Upper lobe of left lung (tissue), 4 donors: ENCODE data around the gene BTBD9.

ENCODE experiments used
- EP300 ChIP-seq, 4 donors: sonication (generic); formaldehyde crosslinking; IDR thresholded peaks; one replicate each; pipeline ENCODE4 v1.5.1; 2017; ENCODE audit warnings: antibody characterized with exemption in 4 of 4, control low read depth in 2 of 4
- POLR2A ChIP-seq, 4 donors: fragments of 450-650 bp; IDR thresholded peaks; one replicate each; pipeline ENCODE4 v1.5.1; 2016 to 2017; ENCODE audit warnings: antibody characterized with exemption in 4 of 4, mild to moderate bottlenecking in 2 of 4
- POLR2AphosphoS5 ChIP-seq, 2 donors: sonication (generic); formaldehyde crosslinking; IDR thresholded peaks; one replicate each; pipeline ENCODE4 v1.5.1; 2017; ENCODE audit warnings: antibody characterized with exemption in 2 of 2
- TF ChIP-seq, protein P1 (sequence below), 6 experiments: fragments of 450-650 bp in 4 of 6; fragments of 200-600 bp in 2 of 6; sonication (generic) in 2 of 6; IDR thresholded peaks; one replicate each; pipeline ENCODE4 v1.5.1; 2016 to 2019; ENCODE audit warnings: antibody characterized with exemption in 6 of 6

DNA sequence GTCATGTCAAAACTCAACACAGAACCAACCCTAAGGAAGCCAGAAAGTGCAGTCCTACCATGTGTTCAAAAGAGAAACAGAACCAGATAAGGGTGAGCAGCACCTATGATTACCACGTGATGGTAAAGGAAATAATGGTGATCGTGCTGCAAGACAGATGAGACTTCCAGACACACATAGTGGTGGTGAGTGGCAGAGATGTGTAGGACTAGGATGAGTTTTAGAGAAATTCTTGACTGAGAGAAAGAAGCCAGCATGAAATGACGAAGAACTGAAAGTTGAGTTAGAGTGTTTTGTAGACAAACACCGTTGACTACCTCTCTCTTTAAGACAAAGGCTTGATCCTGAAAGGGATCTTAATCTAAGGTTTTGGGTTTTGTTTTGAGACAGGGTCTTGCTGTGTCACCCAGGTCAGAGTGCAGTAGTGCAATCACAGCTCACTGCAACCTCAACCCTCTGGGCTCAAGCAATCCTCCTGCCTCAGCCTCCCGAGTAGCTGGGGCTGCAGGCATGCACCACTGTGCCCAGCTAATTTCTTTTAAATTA, 10.6 kb upstream of the BTBD9 start:
- TF ChIP-seq, protein P1, sequence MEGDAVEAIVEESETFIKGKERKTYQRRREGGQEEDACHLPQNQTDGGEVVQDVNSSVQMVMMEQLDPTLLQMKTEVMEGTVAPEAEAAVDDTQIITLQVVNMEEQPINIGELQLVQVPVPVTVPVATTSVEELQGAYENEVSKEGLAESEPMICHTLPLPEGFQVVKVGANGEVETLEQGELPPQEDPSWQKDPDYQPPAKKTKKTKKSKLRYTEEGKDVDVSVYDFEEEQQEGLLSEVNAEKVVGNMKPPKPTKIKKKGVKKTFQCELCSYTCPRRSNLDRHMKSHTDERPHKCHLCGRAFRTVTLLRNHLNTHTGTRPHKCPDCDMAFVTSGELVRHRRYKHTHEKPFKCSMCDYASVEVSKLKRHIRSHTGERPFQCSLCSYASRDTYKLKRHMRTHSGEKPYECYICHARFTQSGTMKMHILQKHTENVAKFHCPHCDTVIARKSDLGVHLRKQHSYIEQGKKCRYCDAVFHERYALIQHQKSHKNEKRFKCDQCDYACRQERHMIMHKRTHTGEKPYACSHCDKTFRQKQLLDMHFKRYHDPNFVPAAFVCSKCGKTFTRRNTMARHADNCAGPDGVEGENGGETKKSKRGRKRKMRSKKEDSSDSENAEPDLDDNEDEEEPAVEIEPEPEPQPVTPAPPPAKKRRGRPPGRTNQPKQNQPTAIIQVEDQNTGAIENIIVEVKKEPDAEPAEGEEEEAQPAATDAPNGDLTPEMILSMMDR (IDR thresholded peaks at IDR 0.05): no peak
- TF ChIP-seq POLR2A (IDR thresholded peaks at IDR 0.05): no peak
- TF ChIP-seq POLR2AphosphoS5 (IDR thresholded peaks at IDR 0.05): no peak
- TF ChIP-seq EP300 (IDR thresholded peaks at IDR 0.05): no peak
